Stomach (tissue), 9 donors: ENCODE data around the gene FGFRL1. TPM values are rescaled to one million over a fixed set of nuclear protein-coding genes. Genes with fewer than 3 reads are reported as not detected.

ENCODE experiments used
- DNase-seq, 2 donors: peaks; one replicate each; pipeline versions ENCODE4 v3.0.0 to v3.0.0-alpha.2; 2013 to 2019
- H3K27ac ChIP-seq, 5 donors: fragments of 200-600 bp in 4 of 5; sonication (generic) in 4 of 5; one replicate each; pipeline ENCODE4 v1.5.1; 2013 to 2019; ENCODE audit warnings: mild to moderate bottlenecking in 1 of 5, moderate library complexity in 1 of 5
- H3K27me3 ChIP-seq, 3 donors: fragments of 200-600 bp; sonication (generic); one replicate each; pipeline ENCODE4 v1.5.1; 2017 to 2019; ENCODE audit warnings: mixed run types in 1 of 3
- H3K36me3 ChIP-seq, 4 donors: fragments of 200-600 bp; sonication (generic); 1 replicate in 3 of 4; 2 replicates in 1 of 4; pipeline ENCODE4 v1.5.1; 2016 to 2019
- H3K4me1 ChIP-seq, 4 donors: fragments of 200-600 bp; sonication (generic); one replicate each; pipeline ENCODE4 v1.5.1; 2016 to 2019
- H3K4me3 ChIP-seq, 4 donors: fragments of 200-600 bp; sonication (generic) in 3 of 4; one replicate each; pipeline ENCODE4 v1.5.1; 2016 to 2019; ENCODE audit warnings: mild to moderate bottlenecking in 1 of 4
- H3K9me3 ChIP-seq, 4 donors: fragments of 200-600 bp; sonication (generic); one replicate each; pipeline ENCODE4 v1.5.1; 2016 to 2019
- EP300 ChIP-seq: sonication (generic); formaldehyde crosslinking; IDR thresholded peaks from one replicate; pipeline ENCODE4 v1.6.1; 2017; ENCODE audit warnings: antibody characterized with exemption
- POLR2A ChIP-seq, 4 donors: fragments of 450-650 bp; IDR thresholded peaks; one replicate each; pipeline ENCODE4 v1.6.1; 2016; ENCODE audit warnings: antibody characterized with exemption in 4 of 4, control low read depth in 2 of 4, mild to moderate bottlenecking in 1 of 4, moderate library complexity in 1 of 4
- POLR2AphosphoS5 ChIP-seq, 3 donors: sonication (generic); formaldehyde crosslinking; IDR thresholded peaks; one replicate each; pipeline ENCODE4 v1.6.1; 2016; ENCODE audit warnings: antibody characterized with exemption in 3 of 3
- WGBS, 5 donors: extraction: QIAGEN DNeasy Blood & Tissue Kit in 3 of 5; methylation state at CpG; one replicate each; pipeline versions ENCODE4 v1.1.5 to v1.1.7; 2013 to 2018; 5-methylcytosine and 5-hydroxymethylcytosine counted together
- intact Hi-C: fragments of 100-400 bp; cut with DNase I; formaldehyde crosslinking; loops from one replicate; pipeline ENCODE4 v1.15.1; 2023; ENCODE audit warnings: low total_unique reads
- polyA plus RNA-seq, 3 donors: library from polyadenylated mRNA; stranded (reverse); fragments of 200-250 nt; gene quantifications; one replicate each; pipeline ENCODE4 v1.2.3, GENCODE V29; 2013
- total RNA-seq, 5 donors: library from RNA; depleted of rRNA; stranded (reverse); fragments of >200 nt; gene quantifications; one replicate each; pipeline versions ENCODE4 v1.1.0 to v1.2.3, GENCODE V29; 2014 to 2016
- TF ChIP-seq, protein P1 (sequence below), 7 experiments: fragments of 450-650 bp in 4 of 7; fragments of 200-600 bp in 3 of 7; sonication (generic) in 3 of 7; IDR thresholded peaks; one replicate each; pipeline ENCODE4 v1.5.1; 2016 to 2019; ENCODE audit warnings: antibody characterized with exemption in 7 of 7, control low read depth in 2 of 7, mild to moderate bottlenecking in 1 of 7
- donor health status: healthy with polysubstance abuse.
- donor health status: Bipolar disorder and iron deficiency.
- donor health status: healthy.

Gene FGFRL1
- total and polyA plus RNA-seq, 8 donors, result 3.5 to 42.7 (median 9.8) TPM

- Histone ChIP-seq H3K9me3 (no peaks in the 10 kb centered on the region), H3K36me3 (peaks cover 0 to 33% (median 21%) of the 10 kb centered on the region in 4 donors), H3K27ac (peak overlapping the region; percentile 72 to 89 (median 75)), H3K4me1 (peaks cover 41 to 63% (median 55%) of the 10 kb centered on the region in 4 donors), H3K4me3 (peak overlapping the region; percentile 65 to 96 (median 82)), H3K27me3 (no peaks in the 10 kb centered on the region)
- peak in 1 of 3 donors; percentile 2 for TF ChIP-seq POLR2AphosphoS5 (IDR thresholded peaks at IDR 0.05)
- TF ChIP-seq POLR2A (IDR thresholded peaks at IDR 0.05), result no peak
- TF ChIP-seq, protein P1, sequence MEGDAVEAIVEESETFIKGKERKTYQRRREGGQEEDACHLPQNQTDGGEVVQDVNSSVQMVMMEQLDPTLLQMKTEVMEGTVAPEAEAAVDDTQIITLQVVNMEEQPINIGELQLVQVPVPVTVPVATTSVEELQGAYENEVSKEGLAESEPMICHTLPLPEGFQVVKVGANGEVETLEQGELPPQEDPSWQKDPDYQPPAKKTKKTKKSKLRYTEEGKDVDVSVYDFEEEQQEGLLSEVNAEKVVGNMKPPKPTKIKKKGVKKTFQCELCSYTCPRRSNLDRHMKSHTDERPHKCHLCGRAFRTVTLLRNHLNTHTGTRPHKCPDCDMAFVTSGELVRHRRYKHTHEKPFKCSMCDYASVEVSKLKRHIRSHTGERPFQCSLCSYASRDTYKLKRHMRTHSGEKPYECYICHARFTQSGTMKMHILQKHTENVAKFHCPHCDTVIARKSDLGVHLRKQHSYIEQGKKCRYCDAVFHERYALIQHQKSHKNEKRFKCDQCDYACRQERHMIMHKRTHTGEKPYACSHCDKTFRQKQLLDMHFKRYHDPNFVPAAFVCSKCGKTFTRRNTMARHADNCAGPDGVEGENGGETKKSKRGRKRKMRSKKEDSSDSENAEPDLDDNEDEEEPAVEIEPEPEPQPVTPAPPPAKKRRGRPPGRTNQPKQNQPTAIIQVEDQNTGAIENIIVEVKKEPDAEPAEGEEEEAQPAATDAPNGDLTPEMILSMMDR (IDR thresholded peaks at IDR 0.05), result no peak
- no peak for TF ChIP-seq EP300
- WGBS, 5 donors, result 46 to 65% (median 58%) methylated on average over 10 to 37 of the region's 37 CpGs
- intact Hi-C loops, result no loop called here
- no peak for DNase-seq
Measured at GRCh38 chr4:987624-988513, 23.6 kb upstream of the FGFRL1 start.

GRCh38 chr4:988726-989721 is 22.4 kb upstream of the FGFRL1 start:
- DNase-seq, result no peak
- peaks cover 48 to 70% (median 66%) of the 10 kb centered on the region in 4 donors for H3K4me1 ChIP-seq
- WGBS, 5 donors, result 90 to 93% (median 91%) methylated on average over 37 to 69 of the region's 69 CpGs
- H3K27me3 ChIP-seq, result no peaks in the 10 kb centered on the region
- H3K9me3 ChIP-seq, result no peaks in the 10 kb centered on the region
- TF ChIP-seq POLR2A (IDR thresholded peaks at IDR 0.05) (no peak), EP300 (no peak), POLR2AphosphoS5 (IDR thresholded peaks at IDR 0.05) (no peak)
- TF ChIP-seq, protein P1 (IDR thresholded peaks at IDR 0.05), result no peak
- H3K36me3 ChIP-seq, result peaks cover 0 to 33% (median 21%) of the 10 kb centered on the region in 4 donors
- no peak overlapping the region for H3K4me3 ChIP-seq
- no peak overlapping the region for H3K27ac ChIP-seq
- intact Hi-C loops, result no loop called here

DNA sequence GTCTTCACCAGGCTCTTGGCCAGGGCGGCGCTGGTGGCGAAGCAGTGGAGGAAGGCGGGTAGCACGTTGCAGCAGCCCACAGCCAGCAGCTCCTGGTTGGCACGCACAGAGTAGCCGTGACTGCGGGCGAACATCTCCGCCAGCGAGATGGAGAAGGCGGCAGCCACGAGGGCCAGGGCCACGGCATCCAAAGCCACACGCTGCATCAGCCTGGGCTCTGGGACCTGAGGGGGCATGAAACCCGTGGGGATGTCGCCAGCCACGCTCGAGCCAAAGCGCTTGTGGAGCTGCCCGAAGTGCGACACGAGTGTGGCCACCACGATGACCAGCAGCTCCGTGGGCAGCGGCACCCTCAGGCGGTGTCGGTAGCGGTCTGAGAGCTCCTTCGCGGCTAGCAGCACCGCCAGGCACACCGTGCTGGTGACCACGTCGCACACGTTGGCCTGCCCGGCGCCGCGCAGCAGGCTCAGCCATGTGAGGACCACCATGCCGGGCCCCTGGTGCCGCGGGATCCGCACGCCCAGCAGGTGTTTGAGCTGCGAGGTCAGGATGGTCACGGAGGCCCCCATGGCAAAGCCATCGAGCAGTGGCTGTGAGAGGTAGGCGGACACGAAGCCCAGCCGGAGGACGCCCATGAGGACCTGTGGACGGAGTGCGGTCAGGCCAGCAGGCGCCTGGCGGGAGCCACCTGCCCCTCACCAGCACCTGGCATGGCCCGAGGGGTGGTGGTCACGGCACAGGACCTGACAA is 21.5 kb upstream of the FGFRL1 start:
- Histone ChIP-seq H3K4me1 (peaks cover 46 to 66% (median 61%) of the 10 kb centered on the region in 4 donors), H3K9me3 (no peaks in the 10 kb centered on the region), H3K27ac (no peak overlapping the region), H3K4me3 (no peak overlapping the region), H3K36me3 (peaks cover 0 to 33% (median 21%) of the 10 kb centered on the region in 4 donors), H3K27me3 (no peaks in the 10 kb centered on the region)
- 94 to 96% (median 95%) methylated on average over 45 to 58 of the region's 58 CpGs for WGBS, 5 donors
- intact Hi-C loops, result no loop called here
- DNase-seq, result no peak
- TF ChIP-seq, protein P1 (IDR thresholded peaks at IDR 0.05), result no peak
- TF ChIP-seq POLR2AphosphoS5 (IDR thresholded peaks at IDR 0.05) (no peak), POLR2A (IDR thresholded peaks at IDR 0.05) (no peak), EP300 (no peak)
